H1 (cell line): ENCODE measurements around the gene AGAP1. TPM values are rescaled to one million over a fixed set of nuclear protein-coding genes. Genes with fewer than 3 reads are reported as not detected.

ENCODE experiments used
- CTCF ChIA-PET: fragments of 300-600 bp; sonication (Branson Sonifier 250); formaldehyde crosslinking; loops from one replicate; lab custom pipeline; 2021; ENCODE audit not compliant: partially characterized antibody; lab: Charles Lee
- POLR2A ChIA-PET: fragments of 300-600 bp; sonication (Branson Sonifier 250); formaldehyde crosslinking; loops from one replicate; lab custom pipeline; 2021; ENCODE audit warnings: inconsistent platforms; ENCODE audit not compliant: partially characterized antibody; lab: Charles Lee
- DNase-seq, 2 experiments: peaks; one replicate each; pipeline versions ENCODE4 v3.0.0 to v3.0.0-alpha.2; 2010 to 2022; ENCODE audit warnings: low spot score in 2 of 2, low read depth in 1 of 2, mixed read lengths in 1 of 2
- FAIRE-seq: peaks from 2 replicates; lab custom pipeline; 2011; peaks lifted over from hg19 to GRCh38; lab: Jason Lieb, UNC
- H2AFZ ChIP-seq: 2 replicates; pipeline ENCODE4 v1.8.1; 2012; ENCODE audit warnings: low read length, inconsistent platforms
- H2AK5ac ChIP-seq: 2 replicates; pipeline ENCODE4 v1.6.1; 2013; ENCODE audit warnings: low read depth, low read length
- H2BK120ac ChIP-seq: replicated peaks from 2 replicates; pipeline ENCODE3; 2013; ENCODE audit warnings: low read depth, low read length, inconsistent platforms
- H2BK12ac ChIP-seq: 2 replicates; pipeline ENCODE4 v1.6.1; 2013; ENCODE audit warnings: low read depth, low read length
- H2BK15ac ChIP-seq: 2 replicates; pipeline ENCODE4 v1.6.1; 2013; ENCODE audit warnings: low read length
- H2BK20ac ChIP-seq: 2 replicates; pipeline ENCODE4 v1.6.1; 2013; ENCODE audit warnings: low read length
- H2BK5ac ChIP-seq: 2 replicates; pipeline ENCODE4 v1.6.1; 2013; ENCODE audit warnings: low read depth, low read length
- H3K14ac ChIP-seq: 2 replicates; pipeline ENCODE4 v1.6.1; 2013; ENCODE audit warnings: inconsistent platforms; ENCODE audit not compliant: insufficient read length
- H3K18ac ChIP-seq: 2 replicates; pipeline ENCODE4 v1.6.1; 2013; ENCODE audit warnings: low read length; ENCODE audit errors: extremely low read depth
- H3K23ac ChIP-seq: 2 replicates; pipeline ENCODE4 v1.6.1; 2013; ENCODE audit warnings: inconsistent platforms; ENCODE audit not compliant: insufficient read length
- H3K23me2 ChIP-seq: 2 replicates; pipeline ENCODE4 v1.6.1; 2013; ENCODE audit warnings: low read depth, low read length
- H3K27ac ChIP-seq: 2 replicates; pipeline ENCODE4 v1.6.1; 2011; ENCODE audit warnings: low read depth, low read length, inconsistent platforms
- H3K27me3 ChIP-seq, 4 experiments: replicated peaks in 1 of 4; 1 replicate in 1 of 4; 2 replicates in 3 of 4; pipeline versions ENCODE4 v1.6.1 to v1.8.1; 2011 to 2013; ENCODE audit warnings: low read length in 3 of 4, mild to moderate bottlenecking in 3 of 4, inconsistent platforms in 2 of 4, mixed read lengths in 2 of 4, moderate library complexity in 1 of 4; ENCODE audit not compliant: control insufficient read depth in 3 of 4, insufficient read depth in 3 of 4; ENCODE audit errors: extremely low read depth in 1 of 4
- H3K36me3 ChIP-seq, 4 experiments: 2 replicates each; pipeline versions ENCODE4 v1.6.1 to v1.8.1; 2011 to 2013; ENCODE audit warnings: mild to moderate bottlenecking in 4 of 4, low read length in 3 of 4, moderate library complexity in 2 of 4, control low read depth in 1 of 4, inconsistent platforms in 1 of 4; ENCODE audit not compliant: insufficient read depth in 4 of 4, control insufficient read depth in 2 of 4
- H3K4ac ChIP-seq: replicated peaks from 2 replicates; pipeline ENCODE3; 2013; ENCODE audit warnings: low read length, low read depth, mixed read lengths, inconsistent platforms; ENCODE audit not compliant: insufficient read length
- H3K4me1 ChIP-seq, 4 experiments: replicated peaks in 1 of 4; 1 replicate in 1 of 4; 2 replicates in 3 of 4; pipeline versions ENCODE4 v1.6.1 to v1.8.1; 2011 to 2013; ENCODE audit warnings: low read length in 3 of 4, inconsistent platforms in 2 of 4, mixed read lengths in 1 of 4; ENCODE audit not compliant: insufficient read depth in 4 of 4, control insufficient read depth in 3 of 4
- H3K4me2 ChIP-seq, 2 experiments: 2 replicates each; pipeline versions ENCODE4 v1.6.1 to v1.8.1; 2011 to 2013; ENCODE audit warnings: low read depth in 2 of 2, low read length in 2 of 2, control low read depth in 1 of 2, inconsistent platforms in 1 of 2, mild to moderate bottlenecking in 1 of 2; ENCODE audit not compliant: insufficient read depth in 1 of 2
- H3K4me3 ChIP-seq, 4 experiments: fragments of 200-600, 300-600 bp in 1 of 4; sonication (generic), shearing (Covaris generic), sonication (Bioruptor Twin) in 1 of 4; 2 replicates each; pipeline versions ENCODE4 v1.5.1 to v1.8.1; 2011 to 2016; ENCODE audit warnings: low read length in 4 of 4, low read depth in 3 of 4, control low read depth in 2 of 4, inconsistent platforms in 2 of 4, mild to moderate bottlenecking in 2 of 4, mixed read lengths in 1 of 4, moderate library complexity in 1 of 4; ENCODE audit not compliant: insufficient read depth in 2 of 4; ENCODE audit errors: extremely low read depth in 1 of 4
- H3K56ac ChIP-seq: replicated peaks from 2 replicates; pipeline ENCODE3; 2013; ENCODE audit warnings: low read depth, mild to moderate bottlenecking, mixed read lengths, low read length, inconsistent platforms; ENCODE audit not compliant: insufficient read length
- H3K79me1 ChIP-seq: 2 replicates; pipeline ENCODE4 v1.6.1; 2013; ENCODE audit warnings: low read depth, low read length, control low read depth
- H3K79me2 ChIP-seq, 2 experiments: 2 replicates each; pipeline versions ENCODE4 v1.6.1 to v1.8.1; 2012 to 2013; ENCODE audit warnings: low read length in 2 of 2, mild to moderate bottlenecking in 2 of 2, inconsistent platforms in 1 of 2; ENCODE audit not compliant: insufficient read depth in 2 of 2, control insufficient read depth in 1 of 2
- H3K9ac ChIP-seq, 4 experiments: replicated peaks in 1 of 4; 1 replicate in 1 of 4; 2 replicates in 3 of 4; pipeline versions ENCODE4 v1.6.1 to v1.8.1; 2011 to 2013; ENCODE audit warnings: low read depth in 3 of 4, low read length in 3 of 4, control low read depth in 2 of 4, mild to moderate bottlenecking in 2 of 4, moderate library complexity in 2 of 4, inconsistent platforms in 1 of 4; ENCODE audit errors: extremely low read depth in 1 of 4
- H3K9me3 ChIP-seq, 2 experiments: 2 replicates each; pipeline versions ENCODE4 v1.6.1 to v1.8.1; 2012 to 2013; ENCODE audit warnings: mild to moderate bottlenecking in 2 of 2, moderate library complexity in 2 of 2, control low read depth in 1 of 2, inconsistent platforms in 1 of 2, low read depth in 1 of 2, low read length in 1 of 2, mixed read lengths in 1 of 2; ENCODE audit not compliant: insufficient read depth in 2 of 2
- H4K20me1 ChIP-seq, 2 experiments: replicated peaks in 1 of 2; 2 replicates each; pipeline versions ENCODE3 to v1.8.1; 2011 to 2013; ENCODE audit warnings: inconsistent platforms in 2 of 2, low read length in 2 of 2, mild to moderate bottlenecking in 1 of 2; ENCODE audit not compliant: insufficient read depth in 2 of 2, control insufficient read depth in 1 of 2
- H4K5ac ChIP-seq: 2 replicates; pipeline ENCODE4 v1.6.1; 2013; ENCODE audit warnings: low read length, low read depth, mixed read lengths, inconsistent platforms; ENCODE audit not compliant: insufficient read length
- H4K8ac ChIP-seq: 2 replicates; pipeline ENCODE4 v1.8.0; 2013; ENCODE audit warnings: mild to moderate bottlenecking, moderate library complexity, low read length, inconsistent platforms; ENCODE audit not compliant: insufficient read depth; ENCODE audit errors: extremely low read depth
- H4K91ac ChIP-seq: replicated peaks from 2 replicates; pipeline ENCODE3; 2013; ENCODE audit warnings: low read length, mixed read lengths, inconsistent platforms; ENCODE audit not compliant: insufficient read length
- CBX5 ChIP-seq: fragments of 300-800, 300-1000 bp; sonication (generic); IDR thresholded peaks from 2 replicates; pipeline ENCODE4 v1.7.1; 2016; ENCODE audit warnings: antibody characterized with exemption, low read length, low read depth
- CEBPB ChIP-seq: IDR thresholded peaks from 2 replicates; pipeline ENCODE4 v1.6.1; 2012; ENCODE audit warnings: low read depth, low read length
- EZH2 ChIP-seq: fragments of 200-600 bp; sonication (generic); IDR thresholded peaks from 2 replicates; pipeline ENCODE4 v1.7.1; 2012; ENCODE audit warnings: low read depth, mild to moderate bottlenecking, moderate library complexity, low read length, inconsistent platforms; ENCODE audit not compliant: severe bottlenecking
- FOSL1 ChIP-seq: IDR thresholded peaks from 2 replicates; pipeline ENCODE4 v1.6.1; 2011; ENCODE audit warnings: mild to moderate bottlenecking, low read depth, low read length, moderate library complexity; ENCODE audit not compliant: insufficient read depth
- HDAC2 ChIP-seq, 2 experiments: fragments of 300-600 bp in 1 of 2; sonication (generic) in 1 of 2; IDR thresholded peaks; 2 replicates each; pipeline ENCODE4 v1.6.1; 2011 to 2012; ENCODE audit warnings: low read depth in 2 of 2, low read length in 2 of 2, mild to moderate bottlenecking in 2 of 2, moderate library complexity in 2 of 2, borderline replicate concordance in 1 of 2, inconsistent platforms in 1 of 2
- JUN ChIP-seq: IDR thresholded peaks from 2 replicates; pipeline ENCODE4 v1.6.1; 2011; ENCODE audit warnings: low read depth, mild to moderate bottlenecking, improper control_type of control experiment, low read length
- JUND ChIP-seq: IDR thresholded peaks from 2 replicates; pipeline ENCODE4 v1.6.1; 2011; ENCODE audit warnings: mild to moderate bottlenecking, improper control_type of control experiment, low read length
- PHF8 ChIP-seq: fragments of 200-600 bp; sonication (generic); conservative IDR thresholded peaks from 2 replicates; pipeline ENCODE4 v1.7.1; 2012; ENCODE audit warnings: low read depth, mild to moderate bottlenecking, inconsistent platforms, low read length, moderate library complexity
- RBBP5 ChIP-seq: IDR thresholded peaks from 2 replicates; pipeline ENCODE4 v1.7.1; 2012; ENCODE audit warnings: low read depth, mild to moderate bottlenecking, inconsistent platforms, low read length, moderate library complexity, borderline replicate concordance
- SIRT6 ChIP-seq: IDR thresholded peaks from one replicate; pipeline ENCODE4 v1.7.1; 2012; ENCODE audit warnings: low read length, inconsistent platforms
- SIX5 ChIP-seq: IDR thresholded peaks from 2 replicates; pipeline ENCODE4 v1.6.1; 2011; ENCODE audit warnings: mild to moderate bottlenecking, low read depth, low read length
- WGBS, 2 experiments: shearing (Covaris generic) in 1 of 2; methylation state at CpG; one replicate each; pipeline versions ENCODE4 v1.1.6 to v1.1.7; 2013 to 2015; ENCODE audit warnings: low lambda C conversion rate in 2 of 2, mixed read lengths in 2 of 2, inconsistent platforms in 1 of 2, low coverage in 1 of 2, missing lambda C conversion rate in 1 of 2; ENCODE audit not compliant: insufficient replicate concordance in 2 of 2, insufficient coverage in 1 of 2, insufficient read length in 1 of 2; ENCODE audit errors: extremely low coverage in 1 of 2, missing lambda C conversion rate in 1 of 2; 5-methylcytosine and 5-hydroxymethylcytosine counted together
- polyA plus RNA-seq, 7 experiments: library from polyadenylated mRNA; depleted of rRNA in 3 of 7; stranded (reverse) in 5 of 7; unstranded in 2 of 7; fragments of >200 nt in 5 of 7; fragments of 200-250 nt in 2 of 7; gene quantifications; 1 replicate in 5 of 7; 2 replicates in 1 of 7; 4 replicates in 1 of 7; pipeline versions ENCODE4 v1.2.1 to v1.2.3, GENCODE V29; 2011 to 2013; ENCODE audit warnings: missing spikeins in 2 of 7, mixed read lengths in 2 of 7
- total RNA-seq: library from RNA; stranded (reverse); fragmentation: NEBNext Ultra II Directional; extraction: Animal tissue kit (Norgen Biotek cat#: 25700); gene quantifications from 2 replicates; pipeline ENCODE4 v1.2.1, GENCODE V29; 2021

The AGAP1 gene
- total and polyA plus RNA-seq, 2 of the 8 experiments (the other 6 are each of a cell fraction or from before 2014, with no cell fraction given), result 18.1 to 39.4 TPM

- WGBS, 2 experiments, result 98% methylated on average over 5 of the region's 5 CpGs; no CpG with 5 or more reads in 1 of the 2 experiments
- H2BK20ac ChIP-seq, result no peak overlapping the region
- H4K20me1 ChIP-seq, result peaks cover 9% of the 10 kb centered on the region in 2 experiments
Measured at GRCh38 chr2:235609746-235610145, 115.9 kb downstream of the AGAP1 start.

More at GRCh38 chr2:235609746-235610145, 115.9 kb downstream of the AGAP1 start:
- Histone ChIP-seq H2BK15ac (no peak overlapping the region), H3K14ac (no peak overlapping the region), H3K23ac (no peak overlapping the region), H4K8ac (no peak overlapping the region), H3K56ac (no peak overlapping the region)
- FAIRE-seq, result no peak
- TF ChIP-seq SIRT6 (no peak), HDAC2 (IDR thresholded peaks at IDR 0.05; ENCODE audit: borderline replicate concordance in 1 of 2, low read depth in 2 of 2, low read length in 2 of 2) (no peak), JUND (no peak), RBBP5 (no peak), FOSL1 (no peak), CBX5 (no peak), SIX5 (no peak), PHF8 (no peak), JUN (no peak), CEBPB (no peak), EZH2 (no peak)
- TF ChIP-seq, all 59 proteins: peak for 0
- no peak overlapping the region for H3K9ac ChIP-seq
- no peak overlapping the region for H3K27ac ChIP-seq
- no peak overlapping the region for H3K4ac ChIP-seq
- no peak for DNase-seq
- H4K5ac ChIP-seq, result no peak overlapping the region
- peaks cover 23% of the 10 kb centered on the region for H3K79me1 ChIP-seq
- no peaks in the 10 kb centered on the region for H3K23me2 ChIP-seq
- no peak overlapping the region for H2BK120ac ChIP-seq
- no peaks in the 10 kb centered on the region for H3K9me3 ChIP-seq
- POLR2A ChIA-PET, result no interaction called here
- H3K27me3 ChIP-seq, result no peaks in the 10 kb centered on the region
- H3K4me3 ChIP-seq, result no peak overlapping the region
- CTCF ChIA-PET, result interaction anchor here (0.7 to 2.2 kb wide), 6 partner anchors 14 to 812 kb away, joined by 3 to 16 read pairs (median 4); no protein-coding TSS in a partner anchor
- no peak overlapping the region for H2AFZ ChIP-seq
- H3K4me1 ChIP-seq, result peaks cover 0 to 10% (median 8%) of the 10 kb centered on the region in 4 experiments
- H3K18ac ChIP-seq, result no peak overlapping the region
- no peak overlapping the region for H2AK5ac ChIP-seq
- peak overlapping the region; percentile 39; the same call in 1 of the 2 replicates for H2BK12ac ChIP-seq
- peaks cover 3 to 77% of the 10 kb centered on the region in 2 experiments for H3K79me2 ChIP-seq
- H3K4me2 ChIP-seq, result no peak overlapping the region
- no peak overlapping the region for H2BK5ac ChIP-seq
- H4K91ac ChIP-seq, result no peak overlapping the region
- no peaks in the 10 kb centered on the region for H3K36me3 ChIP-seq
